ENCODE measurements around the gene MLLT1. TPM values are rescaled to one million over a fixed set of nuclear protein-coding genes. Genes with fewer than 3 reads are reported as not detected.

Gene MLLT1
- 68.6 TPM for polyA plus RNA-seq (2012; ENCODE audit: insufficient read length, low read depth)

- TF ChIP-seq POLR2AphosphoS5 (IDR thresholded peaks at IDR 0.05; ENCODE audit: low read depth, low read length) (no peak), FOXP2 (optimal IDR thresholded peaks at IDR 0.05; ENCODE audit: borderline replicate concordance, extremely low read depth, extremely low read length, insufficient read depth) (peak; percentile 86)
Measured at GRCh38 chr19:6279931-6280591, at the start of gene MLLT1. MLLT1 (minus strand) TSS chr19:6279975; CDS start chr19:6279784, 191 bp downstream.

- TF ChIP-seq POLR2AphosphoS5 (IDR thresholded peaks at IDR 0.05; ENCODE audit: low read depth, low read length) (no peak), FOXP2 (optimal IDR thresholded peaks at IDR 0.05; ENCODE audit: borderline replicate concordance, extremely low read depth, extremely low read length, insufficient read depth) (no peak), REST (IDR thresholded peaks at IDR 0.05; ENCODE audit: insufficient read depth in 1 of 2, low read depth in 2 of 2, low read length in 2 of 2) (no peak), TAF1 (IDR thresholded peaks at IDR 0.05; ENCODE audit: borderline replicate concordance, insufficient read depth, low read length) (no peak), SIN3A (IDR thresholded peaks at IDR 0.05; ENCODE audit: borderline replicate concordance, insufficient read depth, low read length) (no peak)
Measured at GRCh38 chr19:6326815-6327214, 47.0 kb upstream of the MLLT1 start.

GRCh38 chr19:6325614-6326013 is 45.8 kb upstream of the MLLT1 start:
- TF ChIP-seq SIN3A (IDR thresholded peaks at IDR 0.05; ENCODE audit: borderline replicate concordance, insufficient read depth, low read length), result no peak
- no peak for TF ChIP-seq REST (IDR thresholded peaks at IDR 0.05; ENCODE audit: insufficient read depth in 1 of 2, low read depth in 2 of 2, low read length in 2 of 2)
- no peak for TF ChIP-seq TAF1 (IDR thresholded peaks at IDR 0.05; ENCODE audit: borderline replicate concordance, insufficient read depth, low read length)
- TF ChIP-seq FOXP2 (optimal IDR thresholded peaks at IDR 0.05; ENCODE audit: borderline replicate concordance, extremely low read depth, extremely low read length, insufficient read depth), result no peak
- no peak for TF ChIP-seq POLR2AphosphoS5 (IDR thresholded peaks at IDR 0.05; ENCODE audit: low read depth, low read length)

- TF ChIP-seq POLR2AphosphoS5 (IDR thresholded peaks at IDR 0.05; ENCODE audit: low read depth, low read length) (no peak), SIN3A (IDR thresholded peaks at IDR 0.05; ENCODE audit: borderline replicate concordance, insufficient read depth, low read length) (no peak), FOXP2 (optimal IDR thresholded peaks at IDR 0.05; ENCODE audit: borderline replicate concordance, extremely low read depth, extremely low read length, insufficient read depth) (no peak), TAF1 (IDR thresholded peaks at IDR 0.05; ENCODE audit: borderline replicate concordance, insufficient read depth, low read length) (no peak), REST (IDR thresholded peaks at IDR 0.05; ENCODE audit: insufficient read depth in 1 of 2, low read depth in 2 of 2, low read length in 2 of 2) (no peak)
Measured at GRCh38 chr19:6324757-6325156, 45.0 kb upstream of the MLLT1 start.

GRCh38 chr19:6322284-6322683 is 42.5 kb upstream of the MLLT1 start:
- TF ChIP-seq TAF1 (IDR thresholded peaks at IDR 0.05; ENCODE audit: borderline replicate concordance, insufficient read depth, low read length) (no peak), REST (IDR thresholded peaks at IDR 0.05; ENCODE audit: insufficient read depth in 1 of 2, low read depth in 2 of 2, low read length in 2 of 2) (no peak), FOXP2 (optimal IDR thresholded peaks at IDR 0.05; ENCODE audit: borderline replicate concordance, extremely low read depth, extremely low read length, insufficient read depth) (no peak), POLR2AphosphoS5 (IDR thresholded peaks at IDR 0.05; ENCODE audit: low read depth, low read length) (no peak), SIN3A (IDR thresholded peaks at IDR 0.05; ENCODE audit: borderline replicate concordance, insufficient read depth, low read length) (no peak)
